ENCODE results near the gene GSG1L2.

DNA sequence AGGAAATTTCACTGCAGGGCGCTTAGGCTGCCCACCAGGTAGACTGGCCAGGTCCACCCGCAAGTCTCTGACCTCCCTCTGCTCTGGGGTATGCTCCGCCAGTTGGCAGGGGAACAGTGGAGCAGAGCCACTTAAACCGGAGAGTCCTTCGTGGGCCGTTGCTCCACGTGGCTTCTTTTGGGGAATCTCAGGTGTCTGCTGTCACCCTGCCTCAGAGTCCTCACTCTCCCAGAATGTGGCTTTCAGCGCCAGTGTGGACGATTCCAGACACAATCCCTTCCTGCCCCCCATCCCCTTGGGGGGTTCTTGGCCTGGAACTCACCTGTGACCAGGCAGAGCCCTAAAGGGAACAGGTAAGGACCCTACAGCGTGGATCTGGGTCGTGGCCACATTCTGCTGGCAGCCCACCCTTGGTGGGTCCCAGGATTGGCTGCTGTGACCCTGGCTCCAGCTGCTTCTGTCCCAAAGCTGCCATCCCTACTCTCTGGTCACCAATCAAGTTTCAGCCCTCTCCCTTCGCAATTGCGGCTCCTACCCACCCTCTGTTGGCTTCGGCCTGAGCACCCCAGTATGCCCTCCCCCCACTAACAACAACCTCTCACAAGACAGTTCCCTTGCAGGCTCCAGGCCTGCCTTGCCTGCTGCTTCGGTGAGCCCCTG lies 52.7 kb downstream of the GSG1L2 start:
- TF ChIP-seq CTCF (IDR thresholded peaks at IDR 0.05; ENCODE audit: extremely low read depth in 1 of 2, insufficient read depth in 1 of 2, low read depth in 1 of 2, low read length in 2 of 2): no peak
- TF ChIP-seq MYC (IDR thresholded peaks at IDR 0.05; ENCODE audit: low read depth, low read length): no peak
- TF ChIP-seq JUN (IDR thresholded peaks at IDR 0.05; ENCODE audit: borderline replicate concordance, insufficient read depth, insufficient read length, low read depth): no peak
- no peak for TF ChIP-seq MAX (IDR thresholded peaks at IDR 0.05; ENCODE audit: insufficient read depth, insufficient read length)
- TF ChIP-seq POLR2A (IDR thresholded peaks at IDR 0.05; ENCODE audit: low read depth, low read length): no peak
- no peak for TF ChIP-seq EZH2 (IDR thresholded peaks at IDR 0.05; ENCODE audit: borderline replicate concordance, low read depth, low read length, severe bottlenecking)
- TF ChIP-seq POLR2AphosphoS5 (IDR thresholded peaks at IDR 0.05; ENCODE audit: insufficient read depth, low read depth, low read length): no peak
- TF ChIP-seq GATA2 (IDR thresholded peaks at IDR 0.05; ENCODE audit: insufficient read depth, insufficient read length, low read depth, low read length): no peak
- TF ChIP-seq FOS (IDR thresholded peaks at IDR 0.05; ENCODE audit: borderline replicate concordance, insufficient read depth, low read length): no peak
